Lower leg skin (tissue), 3 donors: Measurements from ENCODE around the gene KRTAP3-3.

Experiments
- POLR2A ChIP-seq, 2 donors: fragments of 450-650 bp; IDR thresholded peaks; one replicate each; pipeline ENCODE4 v1.6.1; 2016 to 2017; ENCODE audit warnings: antibody characterized with exemption in 2 of 2, mild to moderate bottlenecking in 1 of 2, moderate library complexity in 1 of 2
- TF ChIP-seq, protein P1 (sequence below), 3 donors: fragments of 450-650 bp; IDR thresholded peaks; one replicate each; pipeline ENCODE4 v1.5.1; 2016; ENCODE audit warnings: antibody characterized with exemption in 3 of 3, mild to moderate bottlenecking in 3 of 3, moderate library complexity in 2 of 3

DNA sequence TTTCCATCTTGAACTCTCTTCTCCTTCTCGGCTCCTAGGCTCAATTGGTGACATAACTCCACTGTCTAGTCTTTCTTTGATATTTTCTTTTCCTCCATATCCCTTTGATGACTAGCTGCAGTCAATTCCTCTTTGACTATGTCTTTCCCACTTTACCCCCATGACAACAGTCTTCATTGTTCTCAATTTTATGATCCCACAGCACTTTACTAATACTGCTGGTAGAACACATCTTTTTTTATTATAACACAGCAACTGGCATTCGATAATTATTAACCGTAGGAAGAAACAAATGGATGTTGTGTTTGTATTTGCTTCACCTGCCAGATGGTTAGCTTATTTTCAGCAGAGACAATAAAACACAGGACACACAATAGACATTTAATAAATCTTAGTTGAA lies 1.3 kb downstream of the KRTAP3-3 start:
- no peak for TF ChIP-seq POLR2A (IDR thresholded peaks at IDR 0.05)
- TF ChIP-seq, protein P1, sequence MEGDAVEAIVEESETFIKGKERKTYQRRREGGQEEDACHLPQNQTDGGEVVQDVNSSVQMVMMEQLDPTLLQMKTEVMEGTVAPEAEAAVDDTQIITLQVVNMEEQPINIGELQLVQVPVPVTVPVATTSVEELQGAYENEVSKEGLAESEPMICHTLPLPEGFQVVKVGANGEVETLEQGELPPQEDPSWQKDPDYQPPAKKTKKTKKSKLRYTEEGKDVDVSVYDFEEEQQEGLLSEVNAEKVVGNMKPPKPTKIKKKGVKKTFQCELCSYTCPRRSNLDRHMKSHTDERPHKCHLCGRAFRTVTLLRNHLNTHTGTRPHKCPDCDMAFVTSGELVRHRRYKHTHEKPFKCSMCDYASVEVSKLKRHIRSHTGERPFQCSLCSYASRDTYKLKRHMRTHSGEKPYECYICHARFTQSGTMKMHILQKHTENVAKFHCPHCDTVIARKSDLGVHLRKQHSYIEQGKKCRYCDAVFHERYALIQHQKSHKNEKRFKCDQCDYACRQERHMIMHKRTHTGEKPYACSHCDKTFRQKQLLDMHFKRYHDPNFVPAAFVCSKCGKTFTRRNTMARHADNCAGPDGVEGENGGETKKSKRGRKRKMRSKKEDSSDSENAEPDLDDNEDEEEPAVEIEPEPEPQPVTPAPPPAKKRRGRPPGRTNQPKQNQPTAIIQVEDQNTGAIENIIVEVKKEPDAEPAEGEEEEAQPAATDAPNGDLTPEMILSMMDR (IDR thresholded peaks at IDR 0.05): no peak
